Chondrocyte (in vitro differentiated cells): ENCODE measurements around the gene STN1. TPM values are rescaled to one million over a fixed set of nuclear protein-coding genes. Genes with fewer than 3 reads are reported as not detected.

ENCODE experiments used
- DNase-seq: peaks from one replicate; pipeline ENCODE4 v3.0.0; 2021; ENCODE audit warnings: mixed read lengths, low spot score
- H3K27ac Mint-ChIP-seq: one replicate; pipeline ENCODE4 v1.8.0; 2021; ENCODE audit warnings: mild to moderate bottlenecking, moderate library complexity, mixed read lengths; ENCODE audit not compliant: unreplicated experiment
- H3K27me3 Mint-ChIP-seq: 2 replicates; pipeline ENCODE4 v1.8.0; 2021; ENCODE audit warnings: low read depth, mixed read lengths
- H3K36me3 Mint-ChIP-seq: 2 replicates; pipeline ENCODE4 v1.8.0; 2021; ENCODE audit warnings: low read depth, mixed read lengths
- H3K4me1 Mint-ChIP-seq: 2 replicates; pipeline ENCODE4 v1.8.0; 2021; ENCODE audit warnings: low read depth, mild to moderate bottlenecking, mixed read lengths
- H3K4me3 Mint-ChIP-seq: one replicate; pipeline ENCODE4 v1.8.0; 2021; ENCODE audit warnings: mild to moderate bottlenecking, moderate library complexity, mixed read lengths; ENCODE audit not compliant: unreplicated experiment
- H3K9me3 Mint-ChIP-seq: 2 replicates; pipeline ENCODE4 v1.8.0; 2021; ENCODE audit warnings: low read depth, mixed read lengths
- total RNA-seq: library from RNA; stranded (reverse); gene quantifications from 3 replicates; pipeline ENCODE4 v1.2.1, GENCODE V29; 2021
- TF ChIP-seq, protein P1 (sequence below): fragments of 200-600 bp; sonication (generic); IDR thresholded peaks from 2 replicates; pipeline ENCODE4 v1.5.0; 2021; ENCODE audit warnings: antibody characterized with exemption, mild to moderate bottlenecking, moderate library complexity

The STN1 gene
- total RNA-seq, 1 donor from 2014 or later: 15.8 TPM

DNA sequence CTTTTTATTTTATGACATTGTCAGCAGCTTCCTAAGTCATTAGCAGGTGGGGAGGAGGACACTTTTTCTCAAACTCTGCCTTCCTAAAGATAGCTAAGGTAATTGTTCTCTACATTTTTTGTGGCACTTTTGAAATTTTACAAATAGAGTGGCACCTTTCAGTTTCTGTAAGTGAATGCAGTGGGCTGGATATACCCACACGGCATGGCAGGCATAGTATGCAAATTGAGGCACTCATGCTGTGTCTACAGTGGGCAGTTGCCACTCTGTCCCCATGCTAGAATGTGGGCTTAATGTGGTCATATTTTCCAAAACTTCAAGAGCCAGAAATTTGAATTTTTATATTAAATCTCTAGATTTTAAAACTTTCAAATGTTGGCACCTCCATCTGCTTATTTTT is 49.8 kb downstream of the STN1 start:
- TF ChIP-seq, protein P1, sequence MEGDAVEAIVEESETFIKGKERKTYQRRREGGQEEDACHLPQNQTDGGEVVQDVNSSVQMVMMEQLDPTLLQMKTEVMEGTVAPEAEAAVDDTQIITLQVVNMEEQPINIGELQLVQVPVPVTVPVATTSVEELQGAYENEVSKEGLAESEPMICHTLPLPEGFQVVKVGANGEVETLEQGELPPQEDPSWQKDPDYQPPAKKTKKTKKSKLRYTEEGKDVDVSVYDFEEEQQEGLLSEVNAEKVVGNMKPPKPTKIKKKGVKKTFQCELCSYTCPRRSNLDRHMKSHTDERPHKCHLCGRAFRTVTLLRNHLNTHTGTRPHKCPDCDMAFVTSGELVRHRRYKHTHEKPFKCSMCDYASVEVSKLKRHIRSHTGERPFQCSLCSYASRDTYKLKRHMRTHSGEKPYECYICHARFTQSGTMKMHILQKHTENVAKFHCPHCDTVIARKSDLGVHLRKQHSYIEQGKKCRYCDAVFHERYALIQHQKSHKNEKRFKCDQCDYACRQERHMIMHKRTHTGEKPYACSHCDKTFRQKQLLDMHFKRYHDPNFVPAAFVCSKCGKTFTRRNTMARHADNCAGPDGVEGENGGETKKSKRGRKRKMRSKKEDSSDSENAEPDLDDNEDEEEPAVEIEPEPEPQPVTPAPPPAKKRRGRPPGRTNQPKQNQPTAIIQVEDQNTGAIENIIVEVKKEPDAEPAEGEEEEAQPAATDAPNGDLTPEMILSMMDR: no peak
- H3K36me3 Mint-ChIP-seq: peaks cover 9% of the 10 kb centered on the region

DNA sequence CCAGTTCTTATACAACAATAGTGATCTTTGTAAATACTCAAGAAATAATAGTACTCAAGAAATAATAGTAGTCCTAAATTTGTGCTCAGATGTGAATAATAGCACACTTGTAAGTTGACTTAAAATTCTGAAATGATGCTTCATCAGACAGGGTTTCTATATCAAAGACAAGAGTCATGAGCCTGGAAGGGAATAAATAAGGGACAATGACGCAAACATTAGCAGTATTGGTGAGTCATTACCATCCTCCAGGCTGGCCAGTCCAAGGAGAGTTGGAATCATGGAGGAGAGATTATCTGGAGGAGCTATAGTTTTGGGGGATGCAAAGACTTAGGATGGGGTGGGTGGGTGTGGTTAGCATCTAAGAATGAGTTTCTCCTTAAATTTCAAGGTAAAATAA is 56.5 kb downstream of the STN1 start:
- H3K4me1 Mint-ChIP-seq: no peaks in the 10 kb centered on the region
- peaks cover 17% of the 10 kb centered on the region for H3K9me3 Mint-ChIP-seq
- DNase-seq: no peak
- peaks cover 6% of the 10 kb centered on the region for H3K36me3 Mint-ChIP-seq
- TF ChIP-seq, protein P1: no peak
- peaks cover 5% of the 10 kb centered on the region for H3K27me3 Mint-ChIP-seq
- no peak overlapping the region for H3K4me3 Mint-ChIP-seq
- H3K27ac Mint-ChIP-seq: no peak overlapping the region

More for the DNA sequence above, 49.8 kb downstream of the STN1 start:
- no peak for DNase-seq
- Mint-ChIP-seq H3K9me3 (peaks cover 17% of the 10 kb centered on the region), H3K4me1 (peaks cover 8% of the 10 kb centered on the region), H3K4me3 (no peak overlapping the region), H3K27me3 (peaks cover 3% of the 10 kb centered on the region), H3K27ac (no peak overlapping the region)

DNA sequence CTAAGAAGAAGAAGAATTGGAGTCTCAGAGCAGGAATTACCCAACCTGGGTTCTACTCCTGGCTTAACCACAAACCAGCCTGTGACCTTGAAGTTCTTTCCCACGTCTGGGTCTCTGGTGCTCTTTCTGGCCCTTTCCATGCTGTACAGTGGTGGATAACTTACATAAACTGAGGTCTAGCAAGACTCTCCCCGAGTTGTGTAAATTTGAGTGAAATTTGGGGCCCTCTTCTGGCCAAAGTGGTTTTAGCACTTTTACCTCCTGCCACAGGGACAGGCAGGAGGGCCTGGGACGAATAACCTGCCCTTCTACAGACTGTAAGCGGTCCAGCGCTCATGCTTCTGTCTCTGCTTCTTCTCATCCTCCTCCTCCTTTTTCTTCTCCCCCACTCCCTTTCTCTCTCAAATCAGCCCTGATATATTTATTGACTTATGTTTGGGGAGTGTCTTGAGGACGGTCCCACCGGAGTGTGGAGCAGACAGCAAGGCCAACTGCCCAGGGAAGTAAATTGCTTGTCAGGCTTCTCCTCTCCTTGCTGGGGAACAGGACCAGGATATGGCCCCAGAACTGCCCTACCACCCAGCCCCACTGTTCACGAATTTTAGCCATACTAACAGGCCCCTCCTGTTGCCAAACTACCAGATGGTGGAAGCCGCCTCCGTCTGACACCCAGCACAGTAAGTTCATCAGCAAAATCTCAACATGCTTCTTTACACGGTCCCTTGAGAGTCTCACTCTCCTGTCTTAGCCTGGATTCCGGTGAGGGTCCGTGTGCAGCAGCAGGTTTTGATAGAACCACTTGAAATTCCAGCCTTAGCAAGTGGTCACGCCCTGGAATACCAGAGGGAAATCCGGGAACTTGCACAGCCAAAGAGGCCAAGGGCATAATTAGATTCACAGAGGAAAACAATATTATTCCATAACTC is 58.6 kb downstream of the STN1 start:
- Mint-ChIP-seq H3K4me1 (peaks cover 4% of the 10 kb centered on the region), H3K36me3 (peaks cover 3% of the 10 kb centered on the region), H3K27me3 (peaks cover 8% of the 10 kb centered on the region), H3K4me3 (no peak overlapping the region), H3K9me3 (peaks cover 6% of the 10 kb centered on the region), H3K27ac (peak overlapping the region; percentile 32)
- TF ChIP-seq, protein P1: peak; percentile 88
- no peak for DNase-seq

DNA sequence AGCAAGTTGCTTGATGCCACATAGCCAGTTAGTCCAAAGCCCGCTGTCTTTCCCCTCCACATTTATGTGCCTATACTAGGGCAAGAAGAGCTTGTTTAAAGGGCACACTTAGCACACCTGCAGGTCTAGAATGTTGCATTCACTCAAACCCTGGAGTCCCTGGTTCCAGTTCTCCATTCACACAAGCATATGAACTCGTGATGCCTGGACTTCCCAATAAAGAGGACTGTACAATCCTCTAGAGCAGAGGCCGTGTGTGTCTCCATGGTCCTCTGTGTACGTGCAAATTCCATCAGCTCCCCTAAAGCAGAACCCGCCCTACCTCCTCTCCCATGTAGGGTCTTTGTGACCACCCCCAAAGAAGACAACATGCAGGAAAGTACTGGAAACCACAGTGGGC is 59.6 kb downstream of the STN1 start:
- H3K4me3 Mint-ChIP-seq: no peak overlapping the region
- TF ChIP-seq, protein P1: no peak
- H3K27me3 Mint-ChIP-seq: peaks cover 11% of the 10 kb centered on the region
- H3K36me3 Mint-ChIP-seq: no peaks in the 10 kb centered on the region
- peaks cover 10% of the 10 kb centered on the region for H3K4me1 Mint-ChIP-seq
- no peak for DNase-seq
- no peaks in the 10 kb centered on the region for H3K9me3 Mint-ChIP-seq
- no peak overlapping the region for H3K27ac Mint-ChIP-seq

DNA sequence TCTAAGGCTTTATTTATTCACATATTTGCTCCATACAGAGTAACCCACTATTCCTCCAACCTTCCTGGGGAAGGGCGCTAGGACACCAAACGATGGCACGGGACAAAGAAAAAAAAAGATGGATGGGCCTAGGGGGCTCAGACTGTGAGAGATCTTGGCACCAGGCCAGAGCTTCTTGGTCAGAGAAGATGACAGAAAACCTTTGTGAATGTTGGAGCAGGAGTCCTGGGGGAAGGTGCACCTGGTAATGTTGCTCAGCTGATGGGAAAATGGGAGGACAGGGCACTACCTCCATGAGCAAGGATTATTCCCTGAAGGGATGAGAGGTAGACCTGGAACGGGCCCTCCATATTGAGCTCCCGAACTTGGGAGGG is 61.2 kb downstream of the STN1 start:
- Mint-ChIP-seq H3K27ac (no peak overlapping the region), H3K4me1 (peaks cover 10% of the 10 kb centered on the region), H3K4me3 (no peak overlapping the region), H3K36me3 (no peaks in the 10 kb centered on the region), H3K9me3 (no peaks in the 10 kb centered on the region), H3K27me3 (peaks cover 13% of the 10 kb centered on the region)
- TF ChIP-seq, protein P1: no peak
- DNase-seq: no peak
